IPS-18a (cell line): ENCODE data around the gene SLC27A3.

Experiments used
- H3K27ac ChIP-seq: one replicate; pipeline ENCODE4 v1.5.1; 2013; ENCODE audit warnings: low read length
- H3K27me3 ChIP-seq: one replicate; pipeline ENCODE4 v1.6.1; 2013; ENCODE audit warnings: mild to moderate bottlenecking, low read length; ENCODE audit not compliant: control insufficient read depth, insufficient read depth
- H3K36me3 ChIP-seq: one replicate; pipeline ENCODE4 v1.6.1; 2013; ENCODE audit warnings: low read depth, low read length; ENCODE audit not compliant: control insufficient read depth
- H3K4me1 ChIP-seq: one replicate; pipeline ENCODE4 v1.6.1; 2013; ENCODE audit warnings: low read depth, low read length; ENCODE audit not compliant: control insufficient read depth
- H3K4me3 ChIP-seq: one replicate; pipeline ENCODE4 v1.5.1; 2013; ENCODE audit warnings: low read length
- H3K9ac ChIP-seq: one replicate; pipeline ENCODE4 v1.6.1; 2013; ENCODE audit warnings: mild to moderate bottlenecking, low read length, moderate library complexity
- H3K9me3 ChIP-seq: one replicate; pipeline ENCODE4 v1.6.1; 2013; ENCODE audit warnings: low read depth, low read length; ENCODE audit not compliant: control insufficient read depth

Gene SLC27A3

DNA sequence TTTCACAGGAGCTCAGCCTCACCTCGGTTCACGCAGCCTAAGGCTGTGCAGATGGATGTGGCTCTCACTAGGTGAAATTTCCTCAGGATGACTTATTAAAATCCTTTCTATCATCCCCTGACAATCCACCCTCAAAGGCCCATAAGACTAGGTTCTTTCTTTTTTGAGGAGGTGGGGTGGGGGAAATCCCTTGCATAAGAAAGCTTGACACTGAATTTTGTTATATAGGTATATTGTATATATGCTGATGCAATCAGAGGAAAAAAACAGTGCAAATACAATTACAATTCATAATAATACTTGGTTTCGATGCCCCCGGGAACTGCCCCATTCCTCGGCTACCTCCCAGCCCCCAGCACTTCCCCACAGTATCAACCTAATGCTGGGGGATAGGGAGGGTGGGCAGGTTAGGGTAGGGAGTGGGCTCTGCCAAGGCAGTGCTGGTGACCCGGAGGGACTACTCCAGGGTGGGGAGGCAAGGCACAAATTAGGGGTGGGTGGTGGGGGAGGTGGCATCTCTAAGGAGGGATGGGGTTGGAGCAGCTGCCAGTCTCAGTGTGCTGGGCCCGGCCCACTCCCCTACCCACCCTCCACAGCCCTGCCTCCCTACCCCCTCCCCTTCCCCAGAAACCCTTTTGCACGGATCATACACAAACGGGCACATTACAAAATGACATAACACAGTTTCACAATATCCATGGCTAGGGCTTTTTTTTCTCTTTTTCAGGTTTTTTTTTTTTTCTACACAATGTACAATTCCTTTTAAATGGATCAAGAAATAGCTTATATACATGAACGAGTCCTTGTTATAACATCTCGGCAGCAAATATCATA, 30.9 kb downstream of the SLC27A3 start:
- H3K27ac ChIP-seq: no peak overlapping the region
- peaks cover 3% of the 10 kb centered on the region for H3K4me1 ChIP-seq
- H3K9me3 ChIP-seq: no peaks in the 10 kb centered on the region
- H3K9ac ChIP-seq: no peak overlapping the region
- H3K4me3 ChIP-seq: no peak overlapping the region
- peaks cover 30% of the 10 kb centered on the region for H3K36me3 ChIP-seq
- H3K27me3 ChIP-seq: no peaks in the 10 kb centered on the region

DNA sequence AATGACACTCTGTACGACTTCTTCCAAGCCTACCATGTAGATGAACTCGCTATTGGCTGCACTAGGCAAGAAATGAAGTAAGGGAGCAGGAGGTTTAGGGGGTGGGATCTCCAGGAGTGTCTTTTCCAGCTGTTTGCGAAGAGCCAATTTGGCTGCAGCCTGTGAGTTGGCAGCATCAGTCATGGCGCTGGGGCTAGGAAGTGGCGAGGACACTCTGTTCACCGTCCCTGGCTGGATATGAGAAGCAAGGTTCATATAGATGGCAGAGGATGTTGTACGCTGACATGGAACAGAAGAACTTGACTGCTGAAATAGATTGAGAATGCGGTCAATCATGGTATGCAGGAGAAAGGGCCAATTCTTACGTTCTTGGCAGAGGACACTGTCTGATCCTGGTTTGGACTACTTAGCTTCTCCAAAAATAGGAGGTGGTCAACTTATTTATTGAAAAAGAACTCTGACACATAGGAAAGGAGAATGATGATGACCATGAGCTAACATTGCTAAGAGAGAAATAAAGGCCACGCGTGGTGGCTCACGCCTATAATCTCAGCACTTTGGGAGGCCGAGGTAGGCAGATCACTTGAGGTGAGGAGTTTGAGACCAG, 41.2 kb downstream of the SLC27A3 start:
- Histone ChIP-seq H3K9me3 (no peaks in the 10 kb centered on the region), H3K27ac (no peak overlapping the region), H3K9ac (no peak overlapping the region), H3K36me3 (peaks cover 70% of the 10 kb centered on the region), H3K4me1 (no peaks in the 10 kb centered on the region), H3K4me3 (no peak overlapping the region), H3K27me3 (no peaks in the 10 kb centered on the region)

DNA sequence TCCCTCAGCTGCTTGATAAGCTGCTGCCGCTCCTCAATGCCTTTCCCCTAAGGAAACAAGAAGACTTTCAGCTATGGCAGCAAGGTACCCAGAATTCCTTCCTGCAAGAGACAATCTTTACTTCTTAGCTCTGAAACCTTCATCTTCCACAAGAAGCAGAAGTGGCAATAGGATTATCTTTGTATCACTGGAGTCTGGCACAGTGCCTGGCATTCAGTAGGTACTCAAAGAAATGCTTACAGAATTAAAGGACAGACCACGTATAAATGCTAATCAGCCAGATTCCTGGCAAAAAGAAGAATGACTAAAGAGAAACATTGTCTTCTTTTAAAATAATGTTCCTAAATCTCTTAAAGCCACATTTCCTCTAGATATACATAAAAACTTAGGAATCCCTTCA, 43.7 kb downstream of the SLC27A3 start:
- no peaks in the 10 kb centered on the region for H3K9me3 ChIP-seq
- H3K27me3 ChIP-seq: no peaks in the 10 kb centered on the region
- no peaks in the 10 kb centered on the region for H3K4me1 ChIP-seq
- no peak overlapping the region for H3K4me3 ChIP-seq
- no peak overlapping the region for H3K27ac ChIP-seq
- H3K9ac ChIP-seq: no peak overlapping the region
- peaks cover 45% of the 10 kb centered on the region for H3K36me3 ChIP-seq

DNA sequence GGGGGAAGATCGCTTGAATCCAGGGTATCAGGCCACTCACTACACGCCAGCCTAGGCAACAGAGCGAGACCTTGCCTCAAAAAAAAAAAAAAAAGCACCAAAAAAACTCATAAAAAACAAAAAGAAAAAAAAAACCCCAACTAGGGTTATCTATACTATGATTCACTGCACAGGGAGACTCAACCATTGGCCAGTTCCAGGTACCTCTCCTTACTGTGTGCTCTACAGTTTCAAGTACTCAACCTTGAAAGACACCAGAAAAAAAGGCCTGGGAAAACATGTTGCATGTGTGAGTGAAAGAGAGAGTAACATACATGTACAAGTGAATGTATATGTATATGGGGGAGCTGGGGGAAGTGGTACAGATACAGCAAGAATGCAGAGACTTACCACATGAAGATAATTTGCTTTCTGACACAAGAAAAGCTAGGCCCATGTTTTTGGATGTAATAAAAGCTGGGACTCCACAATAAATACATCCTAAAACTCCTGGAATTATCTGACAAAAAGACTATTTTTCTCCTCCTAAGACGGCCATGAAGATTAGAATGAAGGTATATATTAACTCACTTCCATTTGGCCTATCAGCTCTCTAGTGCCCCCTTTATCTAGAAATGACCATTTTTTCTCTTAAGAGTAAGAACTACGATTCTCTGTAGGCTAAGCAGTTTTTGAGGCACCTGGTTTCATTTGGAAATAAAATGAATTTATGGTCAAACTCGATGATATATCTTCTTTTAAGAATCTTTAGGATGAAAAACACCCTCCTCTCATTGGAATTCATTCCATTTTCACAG, 52.2 kb downstream of the SLC27A3 start:
- Histone ChIP-seq H3K4me1 (no peaks in the 10 kb centered on the region), H3K9me3 (no peaks in the 10 kb centered on the region), H3K36me3 (peaks cover 21% of the 10 kb centered on the region), H3K27me3 (no peaks in the 10 kb centered on the region), H3K4me3 (no peak overlapping the region), H3K9ac (no peak overlapping the region), H3K27ac (no peak overlapping the region)
